GM18858 (cell line): ENCODE data around the gene SIGLEC5.
"Not testable (repeated sequence)": the region's sequence is repeated elsewhere in the genome, so short reads cannot be mapped to it uniquely, and the experiment has no call there.

Source experiments
- ATAC-seq: cut with Tn5 transposase; IDR thresholded peaks from one replicate; pipeline ENCODE4 v1.9.1; 2021; ENCODE audit not compliant: unreplicated experiment

Gene SIGLEC5

DNA sequence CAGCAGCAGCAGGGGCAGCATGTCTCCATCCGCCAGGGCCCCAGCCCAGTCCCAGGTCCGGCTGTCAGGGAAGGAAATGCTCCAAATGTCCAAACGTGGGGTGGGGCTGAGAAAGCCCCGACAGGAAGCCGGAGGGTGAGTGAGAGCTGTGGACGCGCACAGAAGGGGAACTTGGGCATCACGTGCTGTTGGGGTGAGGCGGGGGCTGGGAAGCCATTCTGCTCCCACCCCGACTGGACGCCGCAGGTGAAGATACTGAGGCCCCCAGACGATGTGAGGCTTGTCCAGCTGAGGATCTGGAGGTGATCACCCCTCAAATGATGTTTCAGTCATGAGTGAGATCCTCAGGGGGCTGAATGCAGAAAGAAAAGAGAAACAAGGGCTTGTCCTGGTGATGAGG is at the start of gene SIGLEC5:
SIGLEC5 (minus strand) TSS at position 87 of the 400 bp plus-strand sequence; CDS start at position 21, 66 bp downstream.
- ATAC-seq: not testable (repeated sequence)

DNA sequence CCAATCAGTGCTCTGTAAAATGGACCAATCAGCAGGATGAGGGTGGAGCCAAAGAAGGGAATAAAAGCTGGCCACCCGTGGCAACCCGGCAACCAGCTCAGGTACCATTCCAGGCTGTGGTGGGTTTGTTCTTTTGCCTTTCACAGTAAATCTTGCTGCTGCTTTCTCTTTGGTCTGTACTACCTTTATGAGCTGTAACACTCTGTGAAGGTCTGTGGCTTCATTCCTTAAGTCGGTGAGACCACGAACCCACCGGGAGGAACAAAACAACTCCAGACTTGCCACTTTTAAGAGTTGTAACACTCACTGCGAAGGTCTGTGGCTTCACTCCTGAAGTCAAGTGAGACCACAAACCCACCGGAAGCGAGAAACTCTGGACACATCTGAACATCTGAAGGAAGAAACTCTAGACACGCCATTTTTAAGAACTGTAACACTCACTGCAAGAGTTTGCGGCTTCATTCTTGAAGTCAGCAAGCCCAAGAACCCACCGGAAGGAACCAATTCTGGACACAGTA is 46.4 kb upstream of the SIGLEC5 start:
- no peak for ATAC-seq

DNA sequence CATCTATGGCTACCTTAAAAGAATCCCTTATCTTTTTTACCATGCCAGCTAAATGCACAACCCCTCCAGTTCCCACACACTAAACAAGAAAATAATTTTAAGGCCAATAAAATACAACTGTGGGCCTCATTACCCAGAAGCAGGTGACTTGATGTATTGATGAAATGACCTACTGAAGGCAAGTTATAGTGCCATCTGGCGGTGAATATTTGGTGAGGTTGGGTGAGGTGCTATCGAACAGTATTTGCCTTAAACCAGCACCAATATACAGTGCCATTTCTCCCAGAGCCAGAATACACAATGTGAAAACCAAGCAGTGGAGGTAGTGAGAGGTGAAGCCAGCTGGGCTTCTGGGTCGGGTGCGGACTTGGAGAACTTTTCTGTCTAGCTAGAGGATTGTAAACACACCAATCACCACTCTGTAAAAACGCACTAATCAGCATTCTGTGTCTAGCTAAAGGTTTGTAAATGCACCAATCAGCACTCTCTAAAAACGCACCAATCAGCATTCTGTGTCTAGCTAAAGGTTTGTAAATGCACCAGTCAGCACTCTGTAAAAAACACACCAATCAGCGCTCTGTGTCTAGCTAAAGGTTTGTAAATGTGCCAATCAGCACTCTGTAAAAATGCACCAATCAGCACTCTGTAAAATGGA is 45.8 kb upstream of the SIGLEC5 start:
- ATAC-seq: not testable (repeated sequence)

DNA sequence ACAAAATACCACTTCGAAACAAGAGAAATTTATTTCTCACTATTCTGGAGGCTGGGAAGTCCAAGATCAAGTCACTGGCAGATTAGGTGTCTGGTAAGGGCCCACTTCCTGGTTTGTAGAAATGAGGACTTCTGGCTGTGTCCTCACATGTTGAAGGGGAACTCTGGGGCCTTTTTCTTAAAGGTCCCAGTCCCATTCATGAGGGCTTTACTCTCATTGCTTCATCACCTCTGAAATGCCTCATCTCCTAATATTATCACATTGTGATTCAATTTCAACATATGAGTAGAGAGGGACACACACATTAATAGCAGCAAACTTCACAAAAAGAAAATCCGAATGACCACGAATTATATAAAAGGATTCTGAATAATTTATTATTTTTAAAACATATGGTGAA is 38.0 kb upstream of the SIGLEC5 start:
- ATAC-seq: no peak

GRCh38 chr19:51664997-51665396 is 34.8 kb upstream of the SIGLEC5 start:
- no peak for ATAC-seq

DNA sequence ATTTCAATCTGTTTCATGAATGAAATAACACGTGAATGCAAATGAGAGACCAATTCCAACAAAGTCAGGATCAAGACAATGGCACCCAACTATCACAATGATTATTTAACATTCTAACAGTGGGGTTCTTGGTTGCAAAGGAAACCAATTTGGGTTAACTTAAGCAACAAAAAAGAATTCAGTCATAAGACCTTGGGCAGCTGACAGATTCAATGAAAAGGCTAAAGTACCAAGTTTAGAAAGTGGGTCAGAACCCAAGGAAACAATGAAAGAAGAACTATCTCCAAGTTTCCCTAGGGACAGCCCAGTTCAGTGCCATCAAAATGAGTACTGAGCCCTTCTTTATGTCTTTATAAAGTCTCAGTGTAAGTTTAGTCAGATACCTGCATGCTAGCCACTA is 33.9 kb upstream of the SIGLEC5 start:
- no peak for ATAC-seq

- no peak for ATAC-seq
Measured at GRCh38 chr19:51663650-51664049, 33.4 kb upstream of the SIGLEC5 start.

- ATAC-seq: no peak
Measured at GRCh38 chr19:51660975-51661600, 30.9 kb upstream of the SIGLEC5 start.

GRCh38 chr19:51654783-51655182 is 24.6 kb upstream of the SIGLEC5 start:
- no peak for ATAC-seq

DNA sequence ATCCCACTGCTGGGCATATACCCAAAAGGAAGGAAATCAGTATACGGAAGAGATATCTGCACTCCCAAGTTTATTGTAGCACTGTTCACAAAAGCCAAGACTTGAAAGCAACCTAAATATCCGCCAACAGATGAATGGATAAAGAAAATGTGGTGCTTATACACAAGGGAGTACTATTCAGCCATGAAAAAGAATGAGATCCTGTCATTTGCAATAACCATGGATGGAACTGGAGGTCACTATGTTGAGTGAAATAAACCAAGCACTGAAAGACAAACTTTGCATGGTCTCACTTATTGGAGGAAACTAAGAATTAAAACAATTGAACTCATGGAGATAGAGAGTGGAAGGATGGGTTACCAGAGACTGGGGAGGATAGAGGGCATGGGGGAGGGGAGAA is 23.0 kb upstream of the SIGLEC5 start:
- ATAC-seq: no peak

- ATAC-seq: no peak
Measured at GRCh38 chr19:51652266-51652665, 22.1 kb upstream of the SIGLEC5 start.

GRCh38 chr19:51651216-51651846 is 21.1 kb upstream of the SIGLEC5 start:
- no peak for ATAC-seq

- ATAC-seq: no peak
Measured at GRCh38 chr19:51647318-51647717, 17.1 kb upstream of the SIGLEC5 start.

- not testable (repeated sequence) for ATAC-seq
Measured at GRCh38 chr19:51646730-51647129, 16.5 kb upstream of the SIGLEC5 start, which contains the start of gene SIGLEC14. Gene SIGLEC14 (minus strand): TSS chr19:51646825. CDS start chr19:51646759, 66 bp downstream.

DNA sequence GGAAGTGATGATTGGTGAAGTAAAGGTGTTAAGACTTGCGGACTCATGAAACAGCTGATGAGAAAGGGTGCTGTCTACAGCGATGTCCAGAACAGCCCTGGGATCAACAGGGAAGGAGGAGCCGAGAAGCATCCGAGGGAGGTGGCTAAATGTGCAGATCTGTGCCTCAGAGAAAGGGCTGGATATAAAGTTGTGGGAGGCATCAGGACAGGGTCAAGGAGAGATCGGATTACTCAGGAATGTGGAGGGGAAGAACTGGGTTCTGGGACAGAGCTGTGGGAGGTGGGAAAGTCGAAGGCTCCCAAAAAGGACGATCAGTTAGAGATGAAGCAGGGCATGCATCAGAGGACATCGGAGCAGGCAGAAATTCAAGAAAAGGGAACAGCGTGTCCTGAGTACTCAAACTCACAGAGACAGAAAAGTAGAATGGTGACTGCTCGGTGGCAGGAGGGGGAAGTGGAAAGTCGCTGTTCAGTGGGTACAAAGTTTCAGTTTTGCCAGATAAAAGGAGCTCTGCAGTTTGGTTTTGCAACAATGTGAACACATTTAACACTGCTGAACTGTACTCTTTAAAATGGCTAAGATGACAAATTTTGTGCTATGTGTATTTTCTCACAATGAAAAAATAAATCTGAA is 14.6 kb upstream of the SIGLEC5 start:
- ATAC-seq: no peak

DNA sequence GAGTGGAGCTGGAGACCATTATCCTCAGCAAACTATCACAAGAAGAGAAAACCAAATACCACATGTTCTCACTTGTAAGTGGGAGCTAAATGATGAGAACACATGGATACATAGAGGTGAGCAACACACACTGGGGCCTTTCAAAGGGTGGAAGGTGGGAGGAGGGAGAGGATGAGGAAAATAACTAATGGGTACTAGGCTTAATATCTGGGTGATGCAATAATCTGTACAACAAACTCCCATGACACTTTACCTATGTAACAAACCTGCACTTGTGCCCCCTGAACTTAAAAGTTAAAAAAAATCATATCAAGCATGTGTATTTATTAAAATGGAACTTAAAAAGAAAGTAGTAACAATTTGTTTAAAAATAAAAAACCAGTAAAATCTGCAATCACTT is 11.4 kb upstream of the SIGLEC5 start:
- ATAC-seq: no peak

GRCh38 chr19:51640386-51640785 is 10.2 kb upstream of the SIGLEC5 start:
- ATAC-seq: no peak

GRCh38 chr19:51639916-51640315 is 9.7 kb upstream of the SIGLEC5 start:
- ATAC-seq: no peak

DNA sequence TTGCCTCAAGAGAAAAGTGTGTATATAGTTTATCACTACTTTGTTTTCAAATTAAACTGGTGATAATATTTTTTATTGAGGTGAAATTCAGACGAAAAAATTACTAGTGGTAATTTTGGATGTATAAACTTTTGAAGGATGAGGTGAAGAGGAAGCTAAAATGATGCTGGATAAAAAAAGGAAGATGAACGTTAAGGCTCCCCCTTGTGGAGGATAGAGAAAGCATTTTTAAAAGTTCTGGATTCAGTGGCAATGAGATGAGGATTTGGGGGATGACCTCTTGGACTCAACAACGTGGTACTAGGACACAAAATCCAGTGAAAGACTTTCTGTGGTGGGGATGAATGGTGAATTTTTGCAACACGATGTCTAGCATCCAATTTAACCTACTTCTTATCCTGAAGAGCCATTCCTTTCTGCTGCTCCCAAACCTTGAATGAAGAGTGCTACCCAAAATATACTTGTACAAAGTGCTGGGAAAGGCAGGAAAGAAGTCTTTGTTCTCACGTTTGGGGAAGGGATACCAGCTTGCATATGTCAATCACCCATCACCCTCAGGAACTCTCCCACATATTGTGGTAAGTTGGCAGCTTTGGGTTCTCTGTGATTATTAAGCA is 7.3 kb upstream of the SIGLEC5 start:
- no peak for ATAC-seq

DNA sequence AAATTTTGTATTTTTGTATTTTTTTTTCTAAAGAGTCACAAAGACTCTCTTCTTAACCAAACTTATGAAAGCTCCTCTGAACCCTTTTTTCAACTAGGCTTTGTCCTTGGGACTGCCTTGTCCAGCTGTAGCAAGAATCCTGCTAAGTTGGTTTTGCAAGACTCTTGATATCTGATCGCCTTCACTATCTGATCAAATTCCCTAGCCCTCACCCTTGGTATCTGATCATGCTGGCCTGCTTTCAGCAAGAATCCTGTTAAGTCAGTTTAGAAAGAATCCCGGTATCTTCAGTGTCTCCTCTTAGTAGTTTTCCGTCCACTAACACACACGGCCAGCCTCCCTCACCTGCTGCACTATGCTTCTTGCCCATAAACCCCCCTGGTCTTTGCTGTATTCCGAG is 1.9 kb upstream of the SIGLEC5 start:
- ATAC-seq: no peak
